Myocyte (in vitro differentiated cells): Measurements from ENCODE around the gene AK4. TPM values are rescaled to one million over a fixed set of nuclear protein-coding genes. Genes with fewer than 3 reads are reported as not detected.

Experiments
- DNase-seq: peaks from one replicate; pipeline ENCODE4 v3.0.0-alpha.2; 2012; ENCODE audit warnings: low read depth
- total RNA-seq: library from RNA; depleted of rRNA; stranded (reverse); fragments of >200 nt; gene quantifications from 2 replicates; pipeline ENCODE4 v1.2.3, GENCODE V29; 2014

The AK4 gene
- total RNA-seq, 1 donor from 2014 or later: 15.1 TPM

DNA sequence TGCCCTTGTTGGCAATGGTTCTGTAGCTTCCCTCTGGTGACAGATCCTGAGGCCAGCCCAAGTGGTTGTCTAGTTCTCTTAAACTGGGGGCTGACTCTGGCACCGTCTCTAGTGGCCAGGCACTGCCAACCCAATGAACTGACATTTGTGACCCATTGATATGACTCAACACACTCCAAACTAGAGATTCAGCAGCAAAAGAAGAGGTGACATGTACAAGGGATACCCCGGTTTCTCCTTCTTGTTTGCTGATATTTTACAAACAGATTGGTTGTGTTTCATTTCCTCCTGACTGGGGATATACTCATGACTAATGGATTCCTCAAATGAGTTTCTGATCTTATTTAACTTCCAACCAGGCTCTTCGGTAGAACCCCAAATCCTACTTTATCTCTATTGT is 95.5 kb downstream of the AK4 start:
- DNase-seq: no peak

DNA sequence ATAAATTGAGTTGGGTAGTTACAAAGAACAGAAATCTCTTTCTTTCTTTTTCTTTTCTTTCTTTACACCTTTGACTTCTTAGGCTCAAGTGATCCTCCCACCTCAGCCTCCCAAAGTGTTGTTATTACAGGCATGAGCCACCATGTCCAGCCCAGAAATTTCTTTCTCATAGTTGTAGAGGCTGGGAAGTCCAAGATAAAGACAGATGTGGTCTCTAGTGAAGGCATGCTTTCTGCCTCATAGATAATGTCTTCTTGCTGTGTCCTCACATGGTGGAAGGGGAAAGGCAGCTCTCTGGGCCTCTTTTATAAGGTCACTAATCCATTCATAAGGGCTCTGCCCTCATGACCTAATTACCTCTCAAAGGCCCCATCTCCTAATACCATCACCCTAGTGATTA is 97.3 kb downstream of the AK4 start:
- DNase-seq: no peak

DNA sequence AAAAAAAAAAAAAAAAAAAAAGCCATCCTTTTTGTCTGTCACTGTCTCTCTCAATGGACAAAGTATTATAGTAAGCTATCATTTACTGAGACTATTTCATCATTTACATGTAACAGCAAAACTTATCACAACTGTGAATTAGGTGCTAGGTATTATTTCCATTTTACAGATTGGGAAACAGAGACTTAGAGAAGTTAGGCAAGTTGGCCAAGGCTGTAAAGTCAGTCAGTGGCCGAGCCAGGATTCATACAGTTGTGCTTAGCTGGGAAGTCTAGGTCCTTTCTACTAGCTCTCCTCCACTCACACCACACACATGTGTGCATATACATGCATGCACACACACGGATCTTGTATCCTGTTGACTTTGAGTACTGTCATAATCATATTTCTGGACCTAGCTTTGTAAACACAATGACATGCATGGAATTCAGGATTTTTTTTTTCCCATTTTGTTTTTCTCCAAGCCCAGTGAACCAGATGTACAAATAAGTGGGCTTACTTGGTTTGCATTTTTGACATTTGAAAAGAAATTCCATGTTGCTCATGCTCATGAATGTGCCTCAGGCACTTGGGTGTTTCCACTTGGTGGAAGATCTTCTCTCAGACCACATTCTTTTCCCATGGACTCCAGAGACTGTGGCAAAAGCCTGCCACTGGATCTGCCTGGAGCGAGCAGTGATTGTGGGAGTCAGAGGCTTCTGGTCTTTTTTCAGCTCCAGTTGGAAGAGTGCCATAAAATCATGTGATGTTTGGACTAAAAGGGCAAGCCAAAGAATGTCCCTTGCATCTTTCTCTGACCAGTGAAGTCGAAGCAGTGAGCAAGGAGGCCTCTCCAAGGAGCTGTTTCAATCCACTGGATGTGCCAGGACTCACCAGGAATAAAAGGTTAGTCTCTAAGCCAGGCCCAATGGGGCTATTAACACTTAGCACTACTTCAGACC is 99.7 kb downstream of the AK4 start:
- peak; percentile 94 for DNase-seq

DNA sequence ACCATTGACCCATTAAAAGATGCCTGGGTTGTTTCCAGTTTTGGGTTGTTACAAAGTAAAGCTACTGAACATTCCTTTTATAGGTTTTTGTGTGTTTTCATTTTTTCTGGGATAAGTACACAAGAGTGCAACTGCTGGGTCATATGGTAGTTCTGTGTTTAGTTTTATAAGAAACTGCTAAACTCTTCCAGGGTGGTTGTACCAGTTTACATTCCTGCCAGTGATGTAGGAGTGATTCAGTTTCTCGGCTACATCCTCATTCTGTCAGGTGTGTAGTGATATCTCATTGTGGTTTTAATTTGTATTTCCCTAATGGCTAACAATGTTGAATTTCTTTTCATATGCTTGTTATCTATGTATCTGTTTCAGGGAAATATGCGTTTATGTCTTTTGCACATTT is 102.8 kb downstream of the AK4 start:
- DNase-seq: no peak

DNA sequence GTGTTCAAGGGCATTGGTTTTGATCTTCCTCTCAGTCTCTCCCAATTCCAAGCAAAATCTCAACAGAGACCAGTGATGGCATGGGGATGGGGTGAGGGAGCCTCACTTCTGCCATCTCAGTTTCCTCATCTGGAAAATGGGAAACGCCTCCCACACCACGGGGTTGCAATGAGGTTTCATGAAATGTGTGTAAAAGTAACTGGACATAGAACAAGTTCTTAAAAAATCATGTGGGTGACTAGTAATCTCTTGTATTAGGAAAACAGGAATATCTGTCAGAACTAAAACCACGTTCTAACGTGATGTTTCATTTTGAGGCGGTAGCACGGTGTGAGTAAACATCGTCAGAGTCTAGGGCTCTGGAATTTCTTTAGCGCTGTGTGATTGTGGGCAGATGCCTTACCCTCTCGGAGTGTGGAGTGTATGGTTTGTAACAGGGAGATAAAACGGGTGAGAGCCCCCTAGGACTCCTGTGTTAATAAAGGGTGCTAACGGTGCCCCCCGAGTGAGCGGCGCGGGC is 105.9 kb downstream of the AK4 start:
- DNase-seq: no peak

DNA sequence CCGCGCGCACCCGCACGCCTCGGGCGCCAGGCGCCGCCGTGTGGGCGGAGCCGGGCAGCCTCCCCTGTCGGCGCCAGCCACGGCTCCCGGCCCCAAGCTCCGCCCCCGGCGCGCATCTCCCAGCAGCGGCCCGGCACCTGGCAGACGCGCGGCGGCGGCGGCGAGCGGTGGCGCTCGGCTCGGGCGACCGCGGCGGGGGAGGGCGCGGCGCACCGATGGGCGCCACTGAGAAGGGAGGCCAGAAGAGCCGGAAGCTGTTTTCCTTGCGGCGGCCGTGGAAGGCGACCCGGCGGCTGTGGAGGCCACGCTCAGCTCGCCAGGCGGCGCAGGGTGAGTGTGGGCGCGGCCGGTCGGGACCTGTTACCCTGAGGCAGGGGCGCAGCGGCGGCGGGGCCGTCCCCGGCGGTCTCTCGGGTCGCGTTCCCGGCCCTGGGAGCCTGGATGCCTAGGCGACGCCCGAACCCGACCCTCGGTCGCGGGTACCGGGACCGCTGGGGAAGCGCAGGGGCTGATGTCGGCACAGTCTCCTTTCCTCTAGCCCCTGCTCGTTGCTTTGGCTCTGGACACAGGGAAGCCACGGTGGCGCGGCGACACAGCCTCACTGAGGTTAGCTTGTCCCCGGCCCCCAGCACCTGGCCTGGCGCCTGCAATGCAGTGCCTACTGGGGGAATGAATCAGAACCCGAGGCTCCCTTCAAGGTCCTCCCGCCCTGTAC is 106.5 kb downstream of the AK4 start:
- DNase-seq: peak; percentile 78

DNA sequence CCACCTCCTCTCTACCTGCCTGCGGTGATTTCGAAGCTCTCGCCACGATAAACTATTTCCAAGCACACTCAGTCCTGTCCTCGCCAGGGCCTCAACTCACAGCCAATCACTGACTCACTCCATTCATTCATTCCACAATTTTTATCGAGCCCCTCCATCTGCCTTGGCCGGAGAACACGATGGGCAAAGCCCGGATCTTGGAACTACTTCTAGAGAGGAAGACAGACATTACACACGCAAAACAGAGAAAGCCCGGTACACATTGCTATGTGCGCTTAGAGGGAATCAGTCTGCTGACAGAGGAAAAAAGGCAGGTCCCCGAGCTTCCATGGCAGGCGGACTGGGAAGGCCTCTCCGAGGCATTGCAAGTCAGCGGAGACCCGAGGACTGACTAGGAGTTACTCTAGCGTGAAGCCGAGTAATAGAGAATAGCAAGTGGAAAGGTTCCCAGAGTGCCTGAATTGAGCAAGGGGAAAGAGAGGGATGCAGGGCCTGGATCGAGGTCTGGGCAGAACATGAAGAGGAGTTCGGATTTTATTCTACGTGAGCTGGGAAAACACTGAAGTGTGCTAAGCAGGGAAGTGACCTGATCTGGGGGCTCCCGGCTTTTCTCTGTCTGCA is 107.1 kb downstream of the AK4 start:
- DNase-seq: no peak

DNA sequence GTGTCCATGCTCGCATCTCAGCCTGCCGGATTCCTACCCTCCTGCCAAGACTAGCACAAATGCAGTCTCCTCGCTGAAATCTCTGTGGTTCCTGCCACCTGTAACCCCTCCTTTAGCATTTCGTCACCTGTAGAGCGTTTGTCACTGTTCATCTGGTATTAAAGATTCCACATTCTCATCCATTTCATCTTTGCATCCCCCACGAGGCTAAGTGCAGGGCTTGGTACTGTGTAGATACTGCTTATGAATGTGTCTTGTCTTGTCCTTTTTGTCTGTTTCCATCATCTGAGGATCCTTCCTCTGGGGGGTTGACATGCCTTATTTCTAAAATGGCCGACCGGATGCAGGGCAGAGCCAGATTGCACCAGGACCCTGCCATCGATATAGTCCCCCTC is 107.7 kb downstream of the AK4 start:
- no peak for DNase-seq

DNA sequence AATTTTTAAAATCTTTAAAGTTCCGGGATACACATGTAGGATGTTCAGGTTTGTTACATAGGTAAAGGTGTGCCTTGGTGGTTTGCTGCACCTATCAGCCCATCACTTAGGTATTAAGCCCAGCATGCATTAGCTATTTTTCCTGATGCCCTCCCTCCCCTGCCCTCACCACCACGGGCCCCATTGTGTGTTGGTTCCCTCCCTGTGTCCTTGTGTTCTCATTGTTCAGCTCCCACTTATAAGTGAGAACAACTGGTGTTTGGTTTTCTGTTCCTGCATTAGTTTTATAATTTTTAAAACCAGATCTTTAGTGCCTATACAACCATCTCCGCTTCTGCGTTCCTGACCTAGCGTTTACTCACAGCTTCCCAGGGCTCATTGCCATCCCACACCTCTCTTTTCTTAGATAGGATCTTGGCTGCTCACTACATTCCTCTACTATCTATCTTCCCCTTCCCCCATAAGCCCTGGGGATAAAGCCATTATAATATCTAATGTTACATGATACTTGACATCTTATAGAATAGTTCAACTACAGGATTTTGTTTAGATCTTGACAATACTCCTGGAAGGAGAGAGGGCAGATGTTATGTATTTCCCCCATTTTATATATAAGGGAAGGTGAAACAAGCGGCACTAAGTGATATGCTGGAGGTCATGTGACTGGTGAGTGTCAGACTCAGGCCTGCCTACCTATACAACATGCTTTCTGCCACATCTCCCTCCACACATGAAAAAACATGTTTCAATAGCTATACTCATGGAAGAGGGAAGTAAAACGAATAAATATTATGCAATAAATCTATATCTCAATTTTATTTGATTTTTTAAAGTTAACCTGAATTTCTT is 109.1 kb downstream of the AK4 start:
- no peak for DNase-seq

DNA sequence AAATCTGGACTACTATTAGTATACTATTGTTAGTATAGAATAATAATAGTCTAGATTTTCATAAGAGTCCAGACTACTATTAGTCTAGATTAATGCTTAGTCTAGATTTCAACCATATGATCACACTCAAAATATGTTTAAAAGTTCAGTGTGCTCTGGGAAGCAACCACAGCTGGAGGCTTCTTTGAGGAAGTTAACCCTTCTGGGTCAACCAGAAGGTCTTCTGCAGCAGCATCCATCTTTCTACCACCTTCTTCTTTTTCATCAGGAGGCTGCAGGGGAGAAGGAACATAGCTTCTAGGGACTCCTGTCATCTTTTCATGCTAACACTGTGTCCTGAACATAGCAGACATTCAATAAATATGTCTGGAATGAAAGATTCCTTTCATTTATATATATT is 110.1 kb downstream of the AK4 start:
- DNase-seq: no peak

DNA sequence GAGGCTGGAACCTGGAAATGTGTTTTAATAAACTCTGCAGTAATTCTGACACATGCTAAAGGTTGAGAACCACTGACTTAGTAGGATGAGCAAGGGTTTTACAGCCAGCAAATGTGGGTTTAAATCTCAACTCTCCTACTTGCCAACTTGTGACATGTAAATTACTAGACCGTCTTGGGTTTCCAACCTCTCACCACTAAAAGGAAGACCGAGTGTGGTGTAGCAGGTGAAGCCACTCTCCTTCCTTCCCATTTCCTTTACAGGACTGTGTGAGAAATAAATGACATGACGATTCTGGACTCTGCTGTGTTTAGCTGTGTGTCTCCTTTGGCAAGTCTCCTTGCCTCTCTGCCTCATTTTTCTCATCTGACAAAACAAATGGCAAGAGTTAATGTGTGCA is 111.8 kb downstream of the AK4 start:
- no peak for DNase-seq

DNA sequence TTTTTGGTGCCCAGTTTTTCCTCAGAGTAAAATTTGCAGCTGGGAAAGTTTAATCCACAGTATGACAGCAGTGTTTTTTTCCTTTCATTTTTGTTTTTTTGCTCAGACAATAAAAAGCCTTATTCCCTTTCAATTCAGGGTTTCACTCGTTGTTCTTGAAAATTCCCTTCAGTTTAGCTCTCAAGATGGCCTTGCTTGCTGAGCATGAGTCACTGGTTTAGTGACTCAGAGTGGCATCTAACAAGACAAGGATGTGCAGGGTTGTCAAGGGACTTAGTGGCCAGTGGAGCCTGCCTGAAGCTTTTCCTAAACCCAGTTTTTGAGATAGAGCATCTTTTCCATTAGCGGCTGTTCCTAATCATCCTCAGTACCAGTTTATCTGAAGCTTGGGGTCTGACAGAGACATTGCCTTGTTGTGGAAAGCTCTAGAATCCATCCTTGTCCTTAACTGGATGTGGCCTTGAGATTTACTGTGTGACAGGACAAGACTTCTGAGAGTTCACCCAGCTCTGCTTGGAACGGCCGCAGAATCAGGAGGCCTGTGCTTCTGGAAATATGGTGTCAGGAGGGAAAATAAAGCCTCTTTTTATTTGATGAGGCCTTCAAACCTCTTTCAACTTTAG is 113.0 kb downstream of the AK4 start:
- DNase-seq: peak; percentile 71

DNA sequence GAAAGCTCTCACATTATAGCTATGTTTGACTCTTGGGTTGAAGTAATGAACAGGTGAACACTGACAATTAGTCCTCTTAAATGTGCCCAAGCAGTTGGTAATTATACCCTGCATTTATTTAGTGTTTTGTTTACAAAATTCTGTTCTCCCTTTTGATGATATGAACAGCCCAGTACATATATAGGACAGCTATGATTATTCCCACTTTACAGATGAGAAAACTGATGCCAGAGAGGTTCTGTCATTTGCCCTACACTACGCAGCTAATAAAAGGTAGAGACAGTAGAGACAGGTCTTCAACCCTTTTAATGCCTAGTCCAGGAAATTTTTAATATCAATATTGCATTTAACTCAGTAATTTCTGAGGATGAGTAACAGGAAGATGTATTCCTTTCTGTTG is 115.3 kb downstream of the AK4 start:
- no peak for DNase-seq

DNA sequence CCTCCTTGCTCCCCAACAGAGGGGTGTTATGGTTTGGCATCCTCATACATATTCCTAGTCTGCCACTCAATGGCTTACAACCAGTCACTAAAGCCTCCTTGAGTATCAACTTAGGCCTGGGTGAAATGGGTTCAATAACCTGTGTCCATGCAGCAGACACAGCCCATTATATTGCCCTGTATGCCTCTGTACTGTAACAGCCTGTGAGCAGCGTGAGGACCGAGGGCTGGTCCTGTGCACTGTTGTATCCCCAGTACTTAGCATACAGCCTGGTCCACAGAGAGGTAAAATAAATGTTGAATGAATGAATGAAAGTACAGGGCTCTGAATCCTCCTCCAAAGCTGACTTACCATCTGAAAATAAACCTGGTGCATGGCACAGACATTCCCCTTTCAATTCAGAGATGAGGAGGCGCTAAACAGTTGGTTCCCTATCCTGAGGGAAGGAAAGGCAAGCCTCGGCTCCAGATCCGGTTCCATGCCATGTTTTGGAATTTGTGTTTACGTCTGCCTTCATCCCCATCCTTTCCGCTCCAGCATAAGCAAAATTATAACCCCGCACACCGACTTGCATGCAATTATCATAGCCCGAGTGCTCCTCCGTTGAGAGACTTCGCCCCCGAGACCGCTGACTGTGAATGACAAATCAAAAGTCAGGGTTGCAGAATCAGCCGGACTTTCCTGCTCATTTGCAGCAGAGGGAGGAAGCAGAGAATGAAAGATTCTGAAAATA is 116.4 kb downstream of the AK4 start:
- DNase-seq: peak; percentile 79

DNA sequence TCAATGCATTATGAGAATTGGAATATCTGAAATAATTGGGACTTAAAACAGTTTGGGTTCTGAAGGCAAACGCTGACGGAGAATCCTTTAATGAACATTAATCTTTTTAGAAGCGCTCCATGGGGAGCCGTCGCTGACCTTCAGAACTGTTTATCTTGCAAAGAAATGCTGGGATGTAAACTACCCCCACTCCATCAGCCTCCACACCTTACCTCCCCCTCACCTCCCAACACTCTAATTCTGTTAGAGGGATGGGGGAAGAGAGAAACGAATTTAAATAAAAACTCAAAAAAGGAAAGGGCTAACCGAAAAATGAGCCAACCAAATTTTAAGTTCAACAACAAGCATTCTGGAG is 117.3 kb downstream of the AK4 start:
- DNase-seq: no peak

DNA sequence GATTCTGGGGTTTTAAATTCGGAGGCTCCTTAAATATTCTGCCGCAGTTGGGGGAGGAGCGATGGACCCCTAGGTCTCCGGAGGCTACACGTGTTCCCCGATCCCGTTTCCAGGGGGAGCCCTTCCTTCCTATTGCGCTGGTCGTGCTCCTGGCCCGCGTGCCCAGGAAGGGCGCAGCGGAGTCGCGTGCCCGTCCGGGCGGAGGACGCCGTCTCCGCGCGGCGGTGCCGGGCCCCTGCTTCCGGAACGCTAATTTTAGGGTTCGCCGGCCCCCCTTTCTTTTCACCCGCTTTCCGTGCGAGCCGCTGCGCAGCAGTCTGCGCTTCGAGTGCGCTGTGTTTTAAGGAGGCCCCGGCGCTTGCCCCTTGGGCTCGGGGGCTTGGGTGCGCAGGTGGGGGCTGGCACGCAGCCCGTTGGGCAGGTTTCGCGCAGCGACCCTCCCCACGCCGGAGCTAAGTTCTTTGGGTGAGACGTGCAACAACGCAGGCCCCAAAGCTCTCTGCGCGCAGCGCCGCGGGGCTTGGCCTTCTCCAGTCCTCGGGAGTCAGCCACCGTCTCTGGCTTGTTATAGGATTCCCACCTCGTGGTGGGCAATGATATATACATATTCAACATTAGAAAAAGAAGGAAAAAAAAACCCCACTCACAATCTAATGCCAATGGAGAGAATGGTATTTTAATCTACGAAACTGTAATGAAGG is 117.8 kb downstream of the AK4 start:
- DNase-seq: peak; percentile 62

DNA sequence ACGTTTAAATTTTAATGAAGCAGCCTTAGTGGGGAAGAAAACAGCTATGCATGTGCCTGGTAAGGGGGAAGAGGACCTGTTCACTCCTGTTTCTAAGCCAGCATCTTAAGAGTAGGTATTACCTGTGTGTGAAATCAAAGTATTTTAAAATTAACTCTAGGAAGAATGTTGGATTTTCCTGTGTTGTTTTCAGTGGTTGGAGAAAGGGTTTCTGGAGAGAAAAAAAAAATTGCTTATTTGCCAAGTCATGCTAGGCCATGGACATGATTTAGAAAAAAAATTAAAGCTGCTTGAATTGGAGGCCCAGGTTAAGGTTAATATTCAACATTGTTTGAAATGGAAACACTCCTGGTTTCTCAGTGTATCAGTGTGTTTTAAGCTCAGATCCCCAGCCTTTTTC is 118.5 kb downstream of the AK4 start:
- DNase-seq: no peak

DNA sequence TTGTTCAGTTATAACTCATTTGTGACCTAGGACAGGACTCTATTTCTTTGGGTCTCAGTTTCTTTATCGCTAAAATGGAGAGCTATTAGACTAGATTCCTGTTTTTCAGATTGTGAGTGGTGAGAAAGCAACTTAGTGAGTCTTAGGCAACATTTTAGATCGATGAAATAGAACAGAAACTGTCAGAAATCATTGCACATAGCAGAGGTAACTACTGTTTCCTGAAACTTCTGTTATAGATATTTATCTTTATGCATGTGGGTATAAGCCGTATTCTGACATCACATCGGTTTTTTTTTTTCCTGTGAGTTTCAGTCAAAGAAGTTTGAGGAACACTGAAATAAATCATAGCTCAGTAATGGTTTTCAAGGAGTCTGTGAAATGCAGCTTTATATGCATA is 119.3 kb downstream of the AK4 start:
- DNase-seq: no peak

DNA sequence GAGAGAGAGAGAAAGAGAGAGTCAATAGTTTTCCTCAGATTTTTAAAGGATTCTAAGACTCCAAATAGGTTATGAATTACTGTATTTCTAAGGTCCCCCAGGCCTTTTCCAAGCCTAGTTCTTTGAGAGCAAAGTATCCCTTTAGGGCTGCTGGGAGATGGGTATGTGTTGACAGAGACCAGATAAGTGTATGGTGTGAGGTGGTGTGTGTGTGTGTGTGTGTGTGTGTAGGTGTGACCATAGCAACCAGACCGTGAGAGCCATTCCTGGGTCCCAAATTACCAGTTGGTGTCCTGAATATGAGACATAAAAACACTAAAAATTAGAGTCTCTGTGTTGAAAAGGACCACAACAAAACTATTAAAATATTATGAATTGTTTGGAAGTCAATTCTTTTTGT is 119.7 kb downstream of the AK4 start:
- DNase-seq: no peak
